ENCODE data around the gene PIK3R5.

DNA sequence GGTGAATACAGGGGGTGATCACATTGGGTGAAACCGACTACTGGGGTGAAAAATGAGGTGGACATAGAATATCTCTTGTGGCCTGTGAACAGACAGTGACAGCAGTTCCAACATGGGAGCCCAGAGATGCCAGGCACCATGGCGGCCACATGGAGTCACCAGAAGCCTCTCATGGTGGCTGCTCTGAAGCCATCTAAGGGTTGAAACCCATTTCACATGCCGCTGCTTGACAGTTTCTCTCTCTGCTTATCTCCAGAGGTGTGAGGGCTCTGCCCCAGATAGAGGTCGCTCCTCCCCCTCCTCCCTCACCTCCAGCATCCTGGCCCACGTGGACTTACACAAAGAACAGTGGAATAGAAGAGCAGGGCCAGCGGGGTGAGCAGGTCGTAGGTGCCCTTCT is 60.2 kb downstream of the PIK3R5 start:
- no peak for TF ChIP-seq EZH2 (IDR thresholded peaks at IDR 0.05; ENCODE audit: borderline replicate concordance, low read length)
- TF ChIP-seq, protein P1, sequence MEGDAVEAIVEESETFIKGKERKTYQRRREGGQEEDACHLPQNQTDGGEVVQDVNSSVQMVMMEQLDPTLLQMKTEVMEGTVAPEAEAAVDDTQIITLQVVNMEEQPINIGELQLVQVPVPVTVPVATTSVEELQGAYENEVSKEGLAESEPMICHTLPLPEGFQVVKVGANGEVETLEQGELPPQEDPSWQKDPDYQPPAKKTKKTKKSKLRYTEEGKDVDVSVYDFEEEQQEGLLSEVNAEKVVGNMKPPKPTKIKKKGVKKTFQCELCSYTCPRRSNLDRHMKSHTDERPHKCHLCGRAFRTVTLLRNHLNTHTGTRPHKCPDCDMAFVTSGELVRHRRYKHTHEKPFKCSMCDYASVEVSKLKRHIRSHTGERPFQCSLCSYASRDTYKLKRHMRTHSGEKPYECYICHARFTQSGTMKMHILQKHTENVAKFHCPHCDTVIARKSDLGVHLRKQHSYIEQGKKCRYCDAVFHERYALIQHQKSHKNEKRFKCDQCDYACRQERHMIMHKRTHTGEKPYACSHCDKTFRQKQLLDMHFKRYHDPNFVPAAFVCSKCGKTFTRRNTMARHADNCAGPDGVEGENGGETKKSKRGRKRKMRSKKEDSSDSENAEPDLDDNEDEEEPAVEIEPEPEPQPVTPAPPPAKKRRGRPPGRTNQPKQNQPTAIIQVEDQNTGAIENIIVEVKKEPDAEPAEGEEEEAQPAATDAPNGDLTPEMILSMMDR (conservative IDR thresholded peaks at IDR 0.05 in 1 of 2, IDR thresholded peaks at IDR 0.05 in 1 of 2; ENCODE audit: extremely low read depth in 1 of 2, insufficient read depth in 1 of 2, low read depth in 1 of 2, low read length in 2 of 2): no peak

Measured in mammary epithelial cell (primary cell).